ENCODE data around the gene TBCD.
"Not testable (repeated sequence)": the region's sequence is repeated elsewhere in the genome, so short reads cannot be mapped to it uniquely, and the experiment has no call there.

The TBCD gene

GRCh38 chr17:82729479-82730260 is 22.2 kb upstream of the TBCD start:
- no peak for DNase-seq (ENCODE audit: low spot score)

GRCh38 chr17:82732118-82732743 is 19.6 kb upstream of the TBCD start:
- DNase-seq (ENCODE audit: low spot score) = no peak

GRCh38 chr17:82734987-82735866 is 16.6 kb upstream of the TBCD start, which contains the start of gene FN3K:
Gene FN3K (plus strand): TSS chr17:82735615. CDS start chr17:82735637, 22 bp downstream.
- peak; percentile 86 for DNase-seq (ENCODE audit: low spot score)

GRCh38 chr17:82736511-82737185 is 15.2 kb upstream of the TBCD start:
- DNase-seq (ENCODE audit: low spot score) = no peak

GRCh38 chr17:82737967-82738877 is 13.6 kb upstream of the TBCD start:
- DNase-seq (ENCODE audit: low spot score) = no peak

- DNase-seq (ENCODE audit: low spot score) = no peak
These were observed 10.7 kb upstream of the TBCD start for GRCh38 chr17:82740906-82741759.

- no peak for DNase-seq (ENCODE audit: low spot score)
These were observed 8.3 kb upstream of the TBCD start for GRCh38 chr17:82743344-82744219.

- not testable (repeated sequence) for DNase-seq (ENCODE audit: low spot score)
These were observed 7.1 kb upstream of the TBCD start for GRCh38 chr17:82744736-82745135.

GRCh38 chr17:82745524-82745923 is 6.3 kb upstream of the TBCD start:
- no peak for DNase-seq (ENCODE audit: low spot score)

GRCh38 chr17:82748756-82749155 is 3.1 kb upstream of the TBCD start:
- DNase-seq (ENCODE audit: low spot score) = no peak

- DNase-seq (ENCODE audit: low spot score) = no peak
These were observed 1.5 kb upstream of the TBCD start for GRCh38 chr17:82750241-82750908.

- DNase-seq (ENCODE audit: low spot score) = no peak
These were observed 694 bp upstream of the TBCD start for GRCh38 chr17:82751171-82751570.

- peak; percentile 64 for DNase-seq (ENCODE audit: low spot score)
These were observed 721 bp downstream of the TBCD start for GRCh38 chr17:82752371-82753200.

GRCh38 chr17:82753201-82753464 is 1.3 kb downstream of the TBCD start:
- no peak for DNase-seq (ENCODE audit: low spot score)

- DNase-seq (ENCODE audit: low spot score) = no peak
These were observed 2.7 kb downstream of the TBCD start for GRCh38 chr17:82754297-82755208.

- no peak for DNase-seq (ENCODE audit: low spot score)
These were observed 4.3 kb downstream of the TBCD start for GRCh38 chr17:82756166-82756565.

- no peak for DNase-seq (ENCODE audit: low spot score)
These were observed 13.5 kb downstream of the TBCD start for GRCh38 chr17:82765371-82765770.

All from AG08396 (cell line).